ENCODE measurements around the gene RHEB.

Gene RHEB

GRCh38 chr7:151426441-151426903 lies 93.2 kb downstream of the RHEB start:
- H3K4me3 ChIP-seq (ENCODE audit: low read depth, low read length) = no peak overlapping the region
- TF ChIP-seq MAX (IDR thresholded peaks at IDR 0.05; ENCODE audit: low read depth, low read length) (no peak), MYC (IDR thresholded peaks at IDR 0.05; ENCODE audit: low read depth, low read length) (no peak), POLR2A (IDR thresholded peaks at IDR 0.05; ENCODE audit: extremely low read depth, insufficient read length) (no peak), CTCF (IDR thresholded peaks at IDR 0.05; ENCODE audit: low read depth, low read length) (no peak)
- DNase-seq (ENCODE audit: low read depth) = no peak

- no peak for TF ChIP-seq MYC (IDR thresholded peaks at IDR 0.05; ENCODE audit: low read depth, low read length)
- TF ChIP-seq CTCF (IDR thresholded peaks at IDR 0.05; ENCODE audit: low read depth, low read length) = no peak
- no peak for TF ChIP-seq MAX (IDR thresholded peaks at IDR 0.05; ENCODE audit: low read depth, low read length)
- no peak for TF ChIP-seq POLR2A (IDR thresholded peaks at IDR 0.05; ENCODE audit: extremely low read depth, insufficient read length)
- no peak overlapping the region for H3K4me3 ChIP-seq (ENCODE audit: low read depth, low read length)
- DNase-seq (ENCODE audit: low read depth) = no peak
Measured at GRCh38 chr7:151425670-151426440, 93.8 kb downstream of the RHEB start.

GRCh38 chr7:151424799-151425198 lies 94.9 kb downstream of the RHEB start:
- no peak for TF ChIP-seq MYC (IDR thresholded peaks at IDR 0.05; ENCODE audit: low read depth, low read length)
- no peak for TF ChIP-seq MAX (IDR thresholded peaks at IDR 0.05; ENCODE audit: low read depth, low read length)
- TF ChIP-seq POLR2A (IDR thresholded peaks at IDR 0.05; ENCODE audit: extremely low read depth, insufficient read length) = no peak
- no peak for TF ChIP-seq CTCF (IDR thresholded peaks at IDR 0.05; ENCODE audit: low read depth, low read length)
- no peak overlapping the region for H3K4me3 ChIP-seq (ENCODE audit: low read depth, low read length)
- no peak for DNase-seq (ENCODE audit: low read depth)

- DNase-seq (ENCODE audit: low read depth) = no peak
- TF ChIP-seq POLR2A (IDR thresholded peaks at IDR 0.05; ENCODE audit: extremely low read depth, insufficient read length) = no peak
- no peak for TF ChIP-seq MAX (IDR thresholded peaks at IDR 0.05; ENCODE audit: low read depth, low read length)
- TF ChIP-seq CTCF (IDR thresholded peaks at IDR 0.05; ENCODE audit: low read depth, low read length) = no peak
- no peak for TF ChIP-seq MYC (IDR thresholded peaks at IDR 0.05; ENCODE audit: low read depth, low read length)
- H3K4me3 ChIP-seq (ENCODE audit: low read depth, low read length) = no peak overlapping the region
Measured at GRCh38 chr7:151423936-151424335, 95.8 kb downstream of the RHEB start.

GRCh38 chr7:151423226-151423625 lies 96.5 kb downstream of the RHEB start:
- no peak for TF ChIP-seq MAX (IDR thresholded peaks at IDR 0.05; ENCODE audit: low read depth, low read length)
- no peak for TF ChIP-seq CTCF (IDR thresholded peaks at IDR 0.05; ENCODE audit: low read depth, low read length)
- no peak for TF ChIP-seq MYC (IDR thresholded peaks at IDR 0.05; ENCODE audit: low read depth, low read length)
- no peak for TF ChIP-seq POLR2A (IDR thresholded peaks at IDR 0.05; ENCODE audit: extremely low read depth, insufficient read length)
- no peak overlapping the region for H3K4me3 ChIP-seq (ENCODE audit: low read depth, low read length)
- no peak for DNase-seq (ENCODE audit: low read depth)

Data from NB4 (cell line).